SK-N-MC (cell line): Measurements from ENCODE around the gene TRPV6.

Source experiments
- EZH2 ChIP-seq: fragments of 200-600 bp; sonication (generic); IDR thresholded peaks from one replicate; pipeline ENCODE4 v1.6.1; 2017; ENCODE audit warnings: antibody characterized with exemption
- FOXP2 ChIP-seq: optimal IDR thresholded peaks from 2 replicates; pipeline ENCODE3; 2011; ENCODE audit warnings: mild to moderate bottlenecking, moderate library complexity; ENCODE audit not compliant: insufficient read depth; ENCODE audit errors: extremely low read length, control extremely low read depth
- POLR2AphosphoS5 ChIP-seq: IDR thresholded peaks from 2 replicates; pipeline ENCODE4 v1.6.1; 2012; ENCODE audit warnings: mild to moderate bottlenecking, low read depth, low read length, borderline replicate concordance

DNA sequence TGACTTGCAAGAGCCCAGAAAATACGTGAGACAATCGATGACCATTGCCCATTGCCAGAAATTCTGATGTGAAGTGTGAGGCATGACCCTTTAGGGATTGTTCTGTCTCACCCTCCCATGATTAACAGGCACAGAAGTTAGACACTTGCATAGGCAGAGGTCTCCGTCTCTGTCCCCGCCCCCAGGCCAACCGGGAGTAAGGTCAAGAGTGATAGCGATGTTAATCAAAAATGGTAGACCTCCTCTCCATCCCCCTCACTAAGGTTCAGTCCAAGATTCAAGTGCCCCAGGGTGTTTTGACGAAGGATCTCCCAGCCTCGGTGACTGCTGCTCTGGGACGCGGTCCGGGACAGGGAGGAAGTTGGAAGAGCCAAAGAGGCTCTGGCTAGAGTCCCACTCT is 22.7 kb upstream of the TRPV6 start:
- TF ChIP-seq POLR2AphosphoS5 (no peak), FOXP2 (no peak), EZH2 (no peak)
